ENCODE data around the gene PRIM2.
"Not testable (repeated sequence)": the region's sequence is repeated elsewhere in the genome, so short reads cannot be mapped to it uniquely, and the experiment has no call there.

PRIM2 gene

DNA sequence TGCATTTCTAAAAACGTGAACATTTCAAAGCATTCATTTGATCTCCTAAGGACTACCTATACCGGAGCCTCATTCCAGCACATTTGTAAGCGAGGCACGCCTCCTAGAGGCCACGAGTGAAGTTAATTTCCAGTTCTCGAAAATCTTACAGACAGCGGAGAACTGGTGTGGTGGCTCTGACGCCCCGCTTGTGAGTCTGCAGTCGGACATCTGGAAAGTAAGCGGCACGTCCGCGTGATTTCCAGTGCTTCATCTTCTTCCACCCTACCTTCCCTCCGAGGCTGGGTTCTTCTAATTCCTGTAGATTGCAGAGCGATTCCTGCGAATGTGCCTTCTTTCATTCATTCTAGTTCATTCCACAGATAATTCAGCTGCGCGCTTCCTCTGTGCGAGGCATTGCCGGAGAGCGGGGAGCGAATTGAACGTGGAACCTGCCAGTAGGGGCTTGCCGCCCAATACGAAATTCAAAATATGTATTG lies 810 bp upstream of the PRIM2 start:
- no peaks in the 10 kb centered on the region for H3K4me1 ChIP-seq (ENCODE audit: insufficient read depth, insufficient read length)
- peak overlapping the region; percentile 81 for H3K4me3 ChIP-seq (ENCODE audit: insufficient read length, low read depth)
- peaks cover 32% of the 10 kb centered on the region for H3K36me3 ChIP-seq (ENCODE audit: insufficient read depth, insufficient read length, low read length)
- peak overlapping the region; percentile 82 for H3K9ac ChIP-seq (ENCODE audit: insufficient read length, low read depth)
- TF ChIP-seq SUZ12 (IDR thresholded peaks at IDR 0.05; ENCODE audit: extremely low read depth, insufficient read depth, insufficient read length), result no peak
- TF ChIP-seq YY1 (IDR thresholded peaks at IDR 0.05; ENCODE audit: insufficient read depth, insufficient read length), result no peak
- TF ChIP-seq ZNF274 (IDR thresholded peaks at IDR 0.05; ENCODE audit: low read depth, low read length), result no peak
- no peaks in the 10 kb centered on the region; the same call in 1 of the 2 replicates for H3K9me3 ChIP-seq (ENCODE audit: insufficient read depth, low read length)
- peak; percentile 69 for DNase-seq (ENCODE audit: low read depth, low spot score)
- H3K27me3 ChIP-seq (ENCODE audit: insufficient read depth, insufficient read length), result no peaks in the 10 kb centered on the region

DNA sequence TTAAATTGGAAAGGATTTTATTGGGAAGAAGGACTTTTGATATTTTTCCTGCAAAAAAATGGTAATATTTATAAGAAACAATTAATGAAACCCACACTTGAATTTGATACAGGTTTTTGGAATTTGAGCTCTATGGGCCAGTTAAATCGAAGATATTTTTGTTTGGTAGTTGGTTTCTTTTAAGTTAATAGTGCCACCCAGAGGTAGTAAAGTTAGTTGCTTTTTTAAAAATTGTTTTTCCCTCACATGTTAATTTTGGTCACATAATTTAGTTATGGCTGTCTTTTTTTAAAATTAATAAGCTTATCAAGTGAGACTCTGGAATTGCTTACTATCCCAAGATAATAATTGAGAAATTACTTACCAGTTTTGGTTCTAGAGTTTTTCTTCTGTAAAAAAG lies 7.1 kb downstream of the PRIM2 start:
- peaks cover 26% of the 10 kb centered on the region for H3K9me3 ChIP-seq (ENCODE audit: insufficient read depth, low read length)
- no peak overlapping the region for H3K9ac ChIP-seq (ENCODE audit: insufficient read length, low read depth)
- no peaks in the 10 kb centered on the region for H3K4me1 ChIP-seq (ENCODE audit: insufficient read depth, insufficient read length)
- no peak overlapping the region for H3K4me3 ChIP-seq (ENCODE audit: insufficient read length, low read depth)
- no peak for DNase-seq (ENCODE audit: low read depth, low spot score)
- H3K27me3 ChIP-seq (ENCODE audit: insufficient read depth, insufficient read length), result no peaks in the 10 kb centered on the region
- peaks cover 75% of the 10 kb centered on the region for H3K36me3 ChIP-seq (ENCODE audit: insufficient read depth, insufficient read length, low read length)
- no peak for TF ChIP-seq ZNF274 (IDR thresholded peaks at IDR 0.05; ENCODE audit: low read depth, low read length)
- TF ChIP-seq SUZ12 (IDR thresholded peaks at IDR 0.05; ENCODE audit: extremely low read depth, insufficient read depth, insufficient read length), result no peak
- no peak for TF ChIP-seq YY1 (IDR thresholded peaks at IDR 0.05; ENCODE audit: insufficient read depth, insufficient read length)

- Histone ChIP-seq H3K27me3 (ENCODE audit: insufficient read depth, insufficient read length) (no peaks in the 10 kb centered on the region), H3K36me3 (ENCODE audit: insufficient read depth, insufficient read length, low read length) (peaks cover 49% of the 10 kb centered on the region), H3K4me1 (ENCODE audit: insufficient read depth, insufficient read length) (no peaks in the 10 kb centered on the region), H3K4me3 (ENCODE audit: insufficient read length, low read depth) (no peak overlapping the region), H3K9ac (ENCODE audit: insufficient read length, low read depth) (no peak overlapping the region), H3K9me3 (ENCODE audit: insufficient read depth, low read length) (peaks cover 44% of the 10 kb centered on the region)
- TF ChIP-seq ZNF274 (IDR thresholded peaks at IDR 0.05; ENCODE audit: low read depth, low read length) (no peak), SUZ12 (IDR thresholded peaks at IDR 0.05; ENCODE audit: extremely low read depth, insufficient read depth, insufficient read length) (no peak), YY1 (IDR thresholded peaks at IDR 0.05; ENCODE audit: insufficient read depth, insufficient read length) (no peak)
- DNase-seq (ENCODE audit: low read depth, low spot score), result no peak
Measured at GRCh38 chr6:57327311-57327710, 9.9 kb downstream of the PRIM2 start.

- Histone ChIP-seq H3K9ac (ENCODE audit: insufficient read length, low read depth) (no peak overlapping the region), H3K36me3 (ENCODE audit: insufficient read depth, insufficient read length, low read length) (peaks cover 44% of the 10 kb centered on the region), H3K27me3 (ENCODE audit: insufficient read depth, insufficient read length) (no peaks in the 10 kb centered on the region), H3K4me1 (ENCODE audit: insufficient read depth, insufficient read length) (no peaks in the 10 kb centered on the region), H3K4me3 (ENCODE audit: insufficient read length, low read depth) (no peak overlapping the region), H3K9me3 (ENCODE audit: insufficient read depth, low read length) (peaks cover 51% of the 10 kb centered on the region)
- no peak for DNase-seq (ENCODE audit: low read depth, low spot score)
- TF ChIP-seq SUZ12 (IDR thresholded peaks at IDR 0.05; ENCODE audit: extremely low read depth, insufficient read depth, insufficient read length) (no peak), YY1 (IDR thresholded peaks at IDR 0.05; ENCODE audit: insufficient read depth, insufficient read length) (no peak)
Measured at GRCh38 chr6:57328074-57328473, 10.6 kb downstream of the PRIM2 start.

- peaks cover 68% of the 10 kb centered on the region for H3K9me3 ChIP-seq (ENCODE audit: insufficient read depth, low read length)
- peaks cover 42% of the 10 kb centered on the region for H3K36me3 ChIP-seq (ENCODE audit: insufficient read depth, insufficient read length, low read length)
- no peak for DNase-seq (ENCODE audit: low read depth, low spot score)
- TF ChIP-seq YY1 (IDR thresholded peaks at IDR 0.05; ENCODE audit: insufficient read depth, insufficient read length) (no peak), SUZ12 (IDR thresholded peaks at IDR 0.05; ENCODE audit: extremely low read depth, insufficient read depth, insufficient read length) (no peak), ZNF274 (IDR thresholded peaks at IDR 0.05; ENCODE audit: low read depth, low read length) (no peak)
- H3K9ac ChIP-seq (ENCODE audit: insufficient read length, low read depth), result no peak overlapping the region
- H3K4me3 ChIP-seq (ENCODE audit: insufficient read length, low read depth), result no peak overlapping the region
- no peaks in the 10 kb centered on the region for H3K27me3 ChIP-seq (ENCODE audit: insufficient read depth, insufficient read length)
- no peaks in the 10 kb centered on the region for H3K4me1 ChIP-seq (ENCODE audit: insufficient read depth, insufficient read length)
Measured at GRCh38 chr6:57329933-57330332, 12.5 kb downstream of the PRIM2 start.

DNA sequence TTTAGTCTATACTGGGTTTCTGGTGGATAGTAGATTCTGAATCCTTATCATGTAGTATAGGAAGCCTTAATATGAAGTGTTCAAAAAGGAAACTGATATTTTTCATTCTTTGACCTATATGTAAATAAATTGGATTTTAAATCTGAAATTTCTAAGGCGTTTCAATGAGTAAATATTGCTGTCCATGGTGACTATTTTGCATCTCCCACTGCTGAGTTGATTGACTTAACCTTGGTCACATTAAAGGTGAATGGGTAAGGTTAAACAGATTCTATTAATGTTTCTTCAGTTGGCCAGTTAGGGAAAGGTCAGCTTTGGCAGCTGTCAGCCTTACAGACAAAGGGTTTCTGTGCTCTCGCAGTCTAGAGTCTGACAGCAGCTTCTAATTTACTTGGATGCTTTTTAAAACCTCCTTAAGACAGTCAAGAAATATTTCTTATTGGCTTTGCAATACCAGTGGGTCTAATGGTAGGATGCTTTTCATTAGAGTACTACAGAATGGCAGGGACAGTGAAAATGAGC lies 24.8 kb downstream of the PRIM2 start:
- no peaks in the 10 kb centered on the region for H3K4me1 ChIP-seq (ENCODE audit: insufficient read depth, insufficient read length)
- no peak overlapping the region for H3K9ac ChIP-seq (ENCODE audit: insufficient read length, low read depth)
- no peak overlapping the region for H3K4me3 ChIP-seq (ENCODE audit: insufficient read length, low read depth)
- no peak for DNase-seq (ENCODE audit: low read depth, low spot score)
- no peaks in the 10 kb centered on the region for H3K36me3 ChIP-seq (ENCODE audit: insufficient read depth, insufficient read length, low read length)
- no peaks in the 10 kb centered on the region for H3K27me3 ChIP-seq (ENCODE audit: insufficient read depth, insufficient read length)
- no peaks in the 10 kb centered on the region for H3K9me3 ChIP-seq (ENCODE audit: insufficient read depth, low read length)
- TF ChIP-seq SUZ12 (IDR thresholded peaks at IDR 0.05; ENCODE audit: extremely low read depth, insufficient read depth, insufficient read length), result no peak
- TF ChIP-seq YY1 (IDR thresholded peaks at IDR 0.05; ENCODE audit: insufficient read depth, insufficient read length), result no peak
- no peak for TF ChIP-seq ZNF274 (IDR thresholded peaks at IDR 0.05; ENCODE audit: low read depth, low read length)

GRCh38 chr6:57343342-57343741 lies 25.9 kb downstream of the PRIM2 start:
- not testable (repeated sequence) for H3K36me3 ChIP-seq (ENCODE audit: insufficient read depth, insufficient read length, low read length); H3K4me3 ChIP-seq (ENCODE audit: insufficient read length, low read depth); H3K4me1 ChIP-seq (ENCODE audit: insufficient read depth, insufficient read length); DNase-seq (ENCODE audit: low read depth, low spot score); H3K9me3 ChIP-seq (ENCODE audit: insufficient read depth, low read length); H3K27me3 ChIP-seq (ENCODE audit: insufficient read depth, insufficient read length); H3K9ac ChIP-seq (ENCODE audit: insufficient read length, low read depth)

DNA sequence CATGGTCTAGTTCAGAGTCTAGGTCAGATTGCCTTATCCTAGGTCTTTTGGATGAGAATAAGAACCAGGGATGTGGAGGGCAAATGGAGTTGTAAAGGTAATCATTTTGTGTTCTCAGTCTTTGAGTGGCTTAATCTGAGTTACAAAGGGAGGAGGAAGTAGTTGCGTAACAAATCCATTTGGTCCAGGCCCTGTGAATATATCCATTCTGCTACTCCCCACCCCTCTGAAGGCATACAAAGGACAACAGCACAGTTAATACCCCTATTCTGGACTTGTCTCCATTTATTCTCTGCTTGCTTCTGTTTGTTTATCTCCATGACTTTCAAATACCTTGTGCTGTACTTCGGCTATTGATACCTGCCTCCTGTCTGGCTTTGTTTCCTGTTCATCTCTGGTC lies 29.3 kb downstream of the PRIM2 start:
- H3K4me3 ChIP-seq (ENCODE audit: insufficient read length, low read depth); H3K9ac ChIP-seq (ENCODE audit: insufficient read length, low read depth); H3K4me1 ChIP-seq (ENCODE audit: insufficient read depth, insufficient read length); H3K36me3 ChIP-seq (ENCODE audit: insufficient read depth, insufficient read length, low read length); DNase-seq (ENCODE audit: low read depth, low spot score); H3K27me3 ChIP-seq (ENCODE audit: insufficient read depth, insufficient read length); H3K9me3 ChIP-seq (ENCODE audit: insufficient read depth, low read length): not testable (repeated sequence)

DNA sequence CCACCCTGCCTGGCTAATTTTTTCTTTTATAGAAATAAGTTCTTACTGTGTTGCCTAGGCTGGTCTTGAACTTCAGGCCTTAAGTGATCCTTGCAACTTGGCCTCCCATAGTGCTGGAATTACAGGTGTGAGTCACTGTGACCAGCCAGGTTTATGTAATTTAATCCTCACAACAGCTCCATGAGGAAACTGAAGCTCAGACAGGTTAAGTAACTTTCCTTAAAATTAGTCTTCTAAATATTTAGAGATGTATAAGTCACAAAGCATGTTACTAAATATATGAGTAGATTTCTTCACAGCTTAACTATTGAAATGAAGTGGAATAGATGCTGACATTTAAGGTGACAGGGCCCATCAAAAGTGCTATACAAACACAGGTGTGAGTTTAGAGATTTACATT lies 30.2 kb downstream of the PRIM2 start:
- not testable (repeated sequence) for H3K9me3 ChIP-seq (ENCODE audit: insufficient read depth, low read length); H3K4me3 ChIP-seq (ENCODE audit: insufficient read length, low read depth); H3K36me3 ChIP-seq (ENCODE audit: insufficient read depth, insufficient read length, low read length); H3K4me1 ChIP-seq (ENCODE audit: insufficient read depth, insufficient read length); H3K9ac ChIP-seq (ENCODE audit: insufficient read length, low read depth); H3K27me3 ChIP-seq (ENCODE audit: insufficient read depth, insufficient read length); DNase-seq (ENCODE audit: low read depth, low spot score)

GRCh38 chr6:57350443-57350842 lies 33.0 kb downstream of the PRIM2 start:
- not testable (repeated sequence) for H3K4me3 ChIP-seq (ENCODE audit: insufficient read length, low read depth); H3K36me3 ChIP-seq (ENCODE audit: insufficient read depth, insufficient read length, low read length); H3K27me3 ChIP-seq (ENCODE audit: insufficient read depth, insufficient read length); H3K9ac ChIP-seq (ENCODE audit: insufficient read length, low read depth); H3K4me1 ChIP-seq (ENCODE audit: insufficient read depth, insufficient read length); H3K9me3 ChIP-seq (ENCODE audit: insufficient read depth, low read length); DNase-seq (ENCODE audit: low read depth, low spot score)

DNA sequence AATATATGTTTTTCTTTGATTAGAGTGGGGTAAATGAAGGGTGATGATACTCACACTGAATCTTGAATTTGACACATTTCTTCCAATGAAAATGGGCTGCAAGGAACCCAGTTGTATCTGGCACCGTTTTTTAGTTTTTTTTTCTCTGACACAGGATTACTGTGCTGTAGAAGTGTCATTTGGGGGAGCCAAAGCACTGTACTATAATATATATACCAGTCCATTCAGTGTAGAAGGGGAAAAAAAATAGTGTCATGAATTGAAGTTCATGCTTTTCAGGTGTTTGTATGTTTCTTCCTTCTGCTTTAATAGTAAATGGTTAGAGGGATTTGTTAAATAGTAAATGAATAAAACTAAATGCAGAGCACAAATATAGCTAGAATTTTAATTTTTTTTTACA lies 35.2 kb downstream of the PRIM2 start:
- not testable (repeated sequence) for H3K27me3 ChIP-seq (ENCODE audit: insufficient read depth, insufficient read length); H3K36me3 ChIP-seq (ENCODE audit: insufficient read depth, insufficient read length, low read length); H3K9ac ChIP-seq (ENCODE audit: insufficient read length, low read depth); H3K9me3 ChIP-seq (ENCODE audit: insufficient read depth, low read length); DNase-seq (ENCODE audit: low read depth, low spot score); H3K4me1 ChIP-seq (ENCODE audit: insufficient read depth, insufficient read length); H3K4me3 ChIP-seq (ENCODE audit: insufficient read length, low read depth)

All from NT2/D1 (cell line).